ENCODE data around the gene PNPLA3.

Gene PNPLA3

DNA sequence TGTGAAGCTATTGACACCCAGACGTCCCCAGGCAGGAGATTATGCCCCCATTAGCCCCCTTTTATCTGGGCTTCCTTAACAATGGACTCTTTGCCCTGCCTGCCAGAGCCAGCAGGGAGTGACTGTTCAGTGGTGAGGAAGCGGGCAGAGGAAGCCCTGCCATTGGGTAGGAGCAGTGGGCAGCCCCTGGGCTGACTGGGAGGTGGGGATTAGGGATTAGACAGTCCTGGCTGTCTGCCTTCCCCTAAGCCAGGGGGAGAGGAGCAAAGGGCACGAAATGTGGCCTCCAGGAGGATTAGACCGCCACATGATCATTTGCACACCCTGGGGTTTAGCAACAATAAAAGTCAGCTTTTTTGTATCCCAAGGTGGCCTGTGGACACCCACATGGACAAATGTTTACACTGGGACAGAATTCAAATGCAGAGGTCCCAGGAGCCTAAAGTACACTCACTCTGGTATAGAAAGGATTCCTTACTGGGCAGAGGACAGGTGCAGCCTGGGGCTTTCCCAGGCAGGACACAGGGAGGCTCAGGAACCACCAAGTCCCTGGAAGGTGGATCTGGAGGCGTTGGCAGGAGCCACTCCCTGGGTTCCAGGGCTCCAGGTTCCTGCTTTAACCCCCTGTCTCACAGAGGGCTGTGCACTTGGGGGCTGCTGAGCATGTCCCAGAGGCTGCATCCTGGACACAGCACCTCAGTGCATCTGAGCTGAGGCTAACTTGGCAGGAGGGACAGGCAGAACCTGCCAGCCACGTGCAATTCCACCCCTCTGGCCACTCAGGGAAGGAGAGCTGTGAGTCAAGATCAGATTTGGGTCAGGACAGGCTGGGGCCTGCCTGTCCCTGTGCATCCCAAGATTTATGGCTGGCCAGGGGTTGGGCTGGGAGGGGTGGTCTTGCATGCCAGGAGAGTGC is 2.1 kb downstream of the PNPLA3 start:
- no peak for DNase-seq

DNA sequence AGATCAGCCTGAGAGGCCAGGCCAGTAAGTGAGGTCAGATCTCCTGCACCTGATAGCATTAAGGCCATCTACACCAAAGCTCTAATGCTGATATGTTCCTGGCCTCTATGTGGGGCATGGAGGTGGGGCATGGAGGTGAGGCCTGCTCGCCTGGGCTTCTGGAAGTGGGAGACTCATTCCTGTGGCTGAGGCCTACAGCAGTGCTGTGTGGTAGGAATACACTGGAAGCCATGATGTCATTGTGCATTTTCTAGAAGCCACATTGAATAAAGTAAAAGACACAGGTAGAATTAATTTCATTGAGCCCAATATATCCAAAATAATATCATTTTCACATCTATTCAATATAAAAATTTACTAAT is 2.7 kb downstream of the PNPLA3 start:
- no peak for DNase-seq

DNA sequence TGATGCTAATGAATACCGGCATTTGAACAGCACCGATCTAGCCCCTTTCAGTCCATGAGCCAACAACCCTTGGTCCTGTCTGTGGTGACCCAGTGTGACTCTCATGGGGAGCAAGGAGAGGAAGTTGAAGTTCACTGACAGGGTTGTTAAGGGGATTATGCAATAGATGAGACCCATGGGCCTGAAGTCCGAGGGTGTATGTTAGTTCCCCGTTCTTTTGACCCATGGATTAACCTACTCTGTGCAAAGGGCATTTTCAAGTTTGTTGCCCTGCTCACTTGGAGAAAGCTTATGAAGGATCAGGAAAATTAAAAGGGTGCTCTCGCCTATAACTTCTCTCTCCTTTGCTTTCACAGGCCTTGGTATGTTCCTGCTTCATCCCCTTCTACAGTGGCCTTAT is 4.9 kb downstream of the PNPLA3 start:
- DNase-seq = no peak

DNA sequence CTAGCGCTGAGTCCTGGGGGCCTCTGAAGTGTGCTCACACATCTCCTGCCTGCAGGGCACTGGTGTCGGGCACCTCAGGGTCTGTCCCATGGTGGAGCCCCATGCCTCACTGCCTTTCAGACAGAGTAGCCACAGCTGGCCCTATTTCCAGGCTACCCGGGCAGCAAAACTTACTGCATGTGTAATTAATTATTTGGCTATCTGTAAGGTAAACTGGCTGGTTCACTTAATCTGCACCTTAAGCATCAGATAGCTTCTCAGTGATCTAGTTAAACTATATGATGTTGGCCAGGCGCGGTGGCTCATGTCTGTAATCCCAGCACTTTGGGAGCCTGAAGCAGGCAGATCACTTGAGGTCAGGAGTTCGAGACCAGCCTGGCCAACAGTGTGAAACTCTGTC is 5.3 kb downstream of the PNPLA3 start:
- no peak for DNase-seq

DNA sequence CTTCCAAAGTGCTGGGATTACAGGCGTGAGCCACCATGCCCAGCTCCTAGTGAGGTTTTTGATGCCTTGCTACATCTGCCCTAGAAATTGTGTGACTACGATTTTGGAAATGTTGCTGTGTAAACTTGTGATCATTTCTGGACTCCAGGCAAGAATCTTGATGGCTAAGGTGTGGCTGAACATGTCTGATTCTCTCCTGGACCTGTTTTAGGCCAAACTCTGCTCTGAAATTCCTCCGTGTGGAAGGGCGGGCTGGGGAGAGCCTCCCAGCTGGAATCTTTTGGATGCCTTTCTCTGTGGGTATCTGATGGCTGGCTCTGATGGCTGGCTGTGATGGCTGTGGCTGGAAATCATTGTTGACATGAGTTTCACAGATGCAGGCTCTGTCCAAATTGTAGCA is 8.2 kb downstream of the PNPLA3 start:
- DNase-seq = no peak

DNA sequence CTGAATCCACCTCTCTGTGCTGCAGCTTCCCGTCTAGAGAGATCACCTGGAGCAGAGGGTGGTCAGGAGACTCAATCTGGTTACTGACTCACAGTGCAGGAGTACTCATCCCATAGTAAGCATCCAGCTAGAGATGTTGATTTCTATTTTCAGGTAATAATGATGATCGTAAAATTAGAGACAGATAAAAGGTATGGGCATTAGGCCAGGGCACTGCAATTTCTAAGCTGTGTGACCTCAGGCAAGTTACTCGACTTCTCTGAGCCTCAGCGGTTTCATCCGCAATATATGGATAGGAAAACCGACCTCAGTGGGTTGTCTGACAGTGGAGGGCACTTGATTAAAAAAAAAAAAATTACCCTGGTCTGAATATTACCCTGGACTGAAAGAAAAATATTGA is 17.8 kb downstream of the PNPLA3 start:
- DNase-seq = no peak

DNA sequence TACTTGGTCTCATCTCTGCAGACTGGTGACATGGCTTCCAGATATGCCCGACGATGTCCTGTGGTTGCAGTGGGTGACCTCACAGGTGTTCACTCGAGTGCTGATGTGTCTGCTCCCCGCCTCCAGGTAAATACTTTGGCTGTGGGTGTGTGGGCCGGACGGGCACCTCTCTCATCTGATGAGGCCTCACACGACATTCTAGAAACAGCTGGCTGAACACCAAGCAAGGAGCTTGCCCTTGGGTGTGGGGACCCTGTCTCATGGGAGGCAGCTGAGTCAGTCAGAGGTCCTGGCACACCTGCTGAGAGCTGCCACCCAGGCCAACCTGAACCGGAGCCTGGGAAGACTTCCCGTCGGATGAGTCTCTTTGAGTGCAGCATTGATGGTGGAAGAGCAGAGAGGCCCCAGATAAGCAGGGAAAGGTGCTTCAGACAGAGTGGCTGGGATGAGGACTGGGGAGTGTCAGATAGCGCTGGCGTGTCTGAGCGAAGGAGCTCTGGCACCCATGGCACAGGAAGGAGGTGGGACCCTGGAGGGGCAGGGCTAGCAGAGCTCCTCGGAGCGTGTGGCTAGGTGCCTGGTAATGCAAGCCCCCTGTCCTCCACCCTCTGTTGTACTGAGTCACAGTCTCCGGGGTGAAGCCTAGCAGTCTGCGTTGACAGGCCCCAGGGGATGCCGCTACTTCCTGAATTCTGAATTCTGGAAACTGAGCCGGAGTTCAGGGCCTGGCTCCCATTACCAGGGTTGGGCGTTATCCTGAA is 21.2 kb downstream of the PNPLA3 start:
- no peak for DNase-seq

DNA sequence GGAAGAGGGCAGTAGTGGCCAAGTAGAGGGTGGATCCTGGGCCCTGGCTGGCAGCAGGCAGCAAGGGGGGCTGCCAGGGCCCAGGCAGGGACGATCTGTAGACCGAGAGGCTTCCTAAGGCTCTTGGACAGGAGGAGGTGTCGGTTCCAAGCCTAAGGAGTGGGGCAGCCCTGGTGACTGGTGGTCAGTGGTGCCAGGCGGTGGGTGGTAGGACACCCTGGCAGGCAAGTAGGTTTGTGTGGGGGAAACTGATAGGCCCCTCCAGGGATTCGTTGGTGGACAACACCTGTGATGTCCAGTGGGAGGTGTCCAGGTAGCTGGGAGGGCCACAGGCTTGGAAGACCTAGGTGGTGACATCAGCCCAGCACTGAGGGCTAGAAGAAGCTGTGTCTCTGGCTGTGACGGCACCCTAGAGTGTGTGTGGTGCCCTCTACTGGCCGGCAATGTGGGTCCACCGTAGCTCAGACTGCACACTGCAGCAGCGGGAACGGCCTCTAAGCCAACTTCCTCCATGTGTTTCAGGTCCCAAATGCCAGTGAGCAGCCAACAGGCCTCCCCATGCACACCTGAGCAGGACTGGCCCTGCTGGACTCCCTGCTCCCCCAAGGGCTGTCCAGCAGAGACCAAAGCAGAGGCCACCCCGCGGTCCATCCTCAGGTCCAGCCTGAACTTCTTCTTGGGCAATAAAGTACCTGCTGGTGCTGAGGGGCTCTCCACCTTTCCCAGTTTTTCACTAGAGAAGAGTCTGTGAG is 22.2 kb downstream of the PNPLA3 start:
- DNase-seq = peak; percentile 56

DNA sequence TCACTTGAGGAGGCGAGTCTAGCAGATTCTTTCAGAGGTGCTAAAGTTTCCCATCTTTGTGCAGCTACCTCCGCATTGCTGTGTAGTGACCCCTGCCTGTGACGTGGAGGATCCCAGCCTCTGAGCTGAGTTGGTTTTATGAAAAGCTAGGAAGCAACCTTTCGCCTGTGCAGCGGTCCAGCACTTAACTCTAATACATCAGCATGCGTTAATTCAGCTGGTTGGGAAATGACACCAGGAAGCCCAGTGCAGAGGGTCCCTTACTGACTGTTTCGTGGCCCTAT is 22.7 kb downstream of the PNPLA3 start:
- no peak for DNase-seq

DNA sequence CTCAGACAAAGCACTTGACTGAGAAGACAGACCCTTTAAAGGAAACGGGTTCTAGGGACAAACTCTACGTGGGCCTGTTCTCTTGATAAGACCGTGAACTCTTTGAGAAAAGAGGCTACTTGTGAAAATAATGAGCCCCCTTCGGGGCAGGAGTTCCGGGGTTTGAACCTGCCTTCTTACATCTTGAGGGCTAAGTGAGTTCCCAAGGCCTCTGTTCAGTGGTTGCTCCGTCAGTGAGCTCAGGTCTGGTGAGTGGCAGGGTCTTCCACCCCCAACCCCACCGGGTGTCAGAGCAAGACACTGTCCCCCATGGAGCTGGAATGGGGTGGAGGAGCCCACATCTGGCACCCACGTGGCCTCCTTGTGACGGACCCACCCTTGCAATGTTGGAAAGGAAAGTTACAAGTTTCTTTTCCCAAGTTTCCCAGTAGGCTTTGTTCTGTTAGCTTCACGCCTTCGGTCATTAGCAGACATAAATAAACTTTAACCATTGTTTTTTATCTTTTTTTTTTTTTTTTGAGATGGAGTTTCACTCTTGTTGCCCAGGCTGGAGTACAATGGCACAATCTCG is 25.3 kb downstream of the PNPLA3 start:
- DNase-seq = no peak

DNA sequence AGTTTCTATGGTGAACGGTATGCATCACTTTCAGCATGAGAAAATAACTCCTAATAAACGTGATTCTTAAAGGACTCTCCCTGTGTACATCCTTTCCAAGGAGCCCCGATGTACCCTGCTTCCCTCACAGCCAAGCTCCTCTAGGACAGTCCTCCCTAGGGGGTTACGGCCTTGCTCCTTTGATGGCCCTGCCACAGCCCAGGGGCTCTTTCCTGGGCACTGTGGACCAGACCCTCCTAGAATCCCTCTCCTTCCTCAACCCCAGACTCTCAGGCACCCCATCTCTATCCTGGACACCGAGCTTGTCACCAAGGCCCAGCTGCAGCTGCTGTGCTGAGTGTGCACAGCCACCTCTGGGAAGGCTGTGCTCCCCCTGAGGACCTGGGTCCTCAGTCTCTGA is 27.8 kb downstream of the PNPLA3 start:
- DNase-seq = no peak

DNA sequence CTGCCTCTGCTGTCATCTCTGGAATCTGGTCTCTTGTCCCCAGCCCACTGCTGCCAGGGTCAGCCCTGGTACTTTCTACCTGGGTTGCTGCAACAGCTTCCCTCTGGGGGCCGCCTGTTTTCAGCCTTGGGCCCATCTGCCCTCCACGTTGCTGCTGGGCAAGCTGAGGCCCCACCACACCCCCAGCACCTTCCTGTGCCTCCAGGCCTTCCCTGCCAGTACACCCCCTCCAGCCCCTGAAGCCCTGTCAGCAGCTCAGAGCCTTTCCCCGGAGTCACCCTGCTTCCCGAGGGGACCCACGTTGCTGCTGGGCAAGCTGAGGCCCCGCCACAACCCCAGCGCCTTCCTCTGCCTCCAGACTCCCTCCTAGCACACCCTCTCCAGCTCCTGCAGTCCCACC is 28.4 kb downstream of the PNPLA3 start:
- DNase-seq = no peak

DNA sequence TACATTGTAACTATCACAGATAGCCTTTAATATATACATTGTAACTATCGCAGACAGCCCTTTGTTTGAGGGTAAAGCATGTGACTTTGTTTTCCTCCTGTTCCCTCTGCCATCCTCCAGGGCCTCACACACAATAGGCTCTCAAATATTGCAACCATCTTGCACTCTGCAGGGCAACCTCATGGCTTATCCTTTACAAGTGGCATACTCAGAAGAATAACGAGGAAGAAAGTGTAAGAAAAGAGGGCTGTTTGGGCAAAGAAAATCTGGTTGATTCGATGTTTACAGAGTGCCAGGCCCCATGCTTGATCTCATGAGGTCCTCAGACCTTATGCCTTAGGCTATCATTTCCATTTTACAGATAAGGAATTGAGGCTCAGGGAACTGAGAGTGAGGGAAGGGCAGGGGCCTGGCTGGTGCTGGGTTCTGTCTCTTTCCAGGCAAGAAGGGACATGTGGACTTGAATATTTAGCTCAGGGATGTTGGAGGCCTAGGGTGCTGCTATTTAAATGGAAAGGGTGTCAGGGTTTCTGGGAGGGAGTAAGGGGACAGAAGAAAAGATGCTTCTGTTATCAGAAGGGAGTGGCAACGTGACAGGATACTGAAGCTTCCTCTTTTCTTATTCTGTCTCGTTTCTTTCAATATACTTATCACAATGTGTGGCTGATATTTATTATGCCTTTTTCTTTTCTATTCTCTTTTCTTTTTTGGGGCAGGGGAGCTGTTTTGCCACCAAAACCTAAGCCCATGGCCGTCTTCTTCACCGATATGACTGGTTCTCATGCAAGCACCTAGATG is 30.6 kb downstream of the PNPLA3 start:
- peak; percentile 7 for DNase-seq

DNA sequence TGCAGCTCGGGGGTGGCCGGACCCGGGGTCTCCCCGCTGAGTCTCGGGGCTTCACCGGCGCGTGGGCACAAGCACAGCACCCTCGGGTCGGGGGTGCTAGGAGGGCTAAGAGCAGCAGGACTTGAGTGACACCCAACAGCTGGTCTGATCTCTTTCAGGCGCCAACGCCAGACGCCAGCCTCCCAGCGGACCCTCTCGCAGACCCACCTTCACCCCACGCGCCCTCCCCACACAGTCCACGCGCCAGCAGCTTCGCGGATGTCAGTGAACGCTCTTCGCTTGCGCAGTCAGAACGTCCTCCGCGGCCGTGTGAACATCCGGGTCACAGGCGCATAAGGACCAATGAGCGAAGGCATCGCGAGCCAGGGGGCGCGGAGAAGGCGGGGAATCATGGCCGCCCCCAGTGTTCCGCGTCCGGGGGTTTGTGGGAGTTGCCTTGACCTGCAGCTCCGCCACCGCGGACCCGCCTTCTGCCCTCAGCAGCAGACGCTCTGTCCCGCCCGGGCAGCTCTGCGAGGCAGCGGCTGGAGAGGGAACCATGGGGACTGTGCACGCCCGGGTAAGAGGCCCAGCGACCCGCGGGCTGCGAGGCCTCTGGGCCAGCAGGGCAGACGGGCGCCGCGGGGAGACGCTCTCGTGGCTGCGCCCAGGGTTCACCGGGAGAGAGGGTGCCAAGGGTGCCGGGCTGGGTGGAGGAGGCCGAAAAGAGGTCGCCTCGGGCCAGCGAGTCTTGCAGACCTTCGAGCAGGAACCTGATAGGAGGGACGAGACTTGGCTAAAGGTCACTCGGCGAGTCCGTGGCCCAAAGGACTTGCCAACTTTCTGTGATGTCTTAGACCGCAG is 31.7 kb downstream of the PNPLA3 start, which contains the start of gene SAMM50:
SAMM50 (plus strand) TSS at position 403 of the 843 bp plus-strand sequence; CDS start at position 539, 136 bp downstream.
- peak; percentile 89 for DNase-seq

DNA sequence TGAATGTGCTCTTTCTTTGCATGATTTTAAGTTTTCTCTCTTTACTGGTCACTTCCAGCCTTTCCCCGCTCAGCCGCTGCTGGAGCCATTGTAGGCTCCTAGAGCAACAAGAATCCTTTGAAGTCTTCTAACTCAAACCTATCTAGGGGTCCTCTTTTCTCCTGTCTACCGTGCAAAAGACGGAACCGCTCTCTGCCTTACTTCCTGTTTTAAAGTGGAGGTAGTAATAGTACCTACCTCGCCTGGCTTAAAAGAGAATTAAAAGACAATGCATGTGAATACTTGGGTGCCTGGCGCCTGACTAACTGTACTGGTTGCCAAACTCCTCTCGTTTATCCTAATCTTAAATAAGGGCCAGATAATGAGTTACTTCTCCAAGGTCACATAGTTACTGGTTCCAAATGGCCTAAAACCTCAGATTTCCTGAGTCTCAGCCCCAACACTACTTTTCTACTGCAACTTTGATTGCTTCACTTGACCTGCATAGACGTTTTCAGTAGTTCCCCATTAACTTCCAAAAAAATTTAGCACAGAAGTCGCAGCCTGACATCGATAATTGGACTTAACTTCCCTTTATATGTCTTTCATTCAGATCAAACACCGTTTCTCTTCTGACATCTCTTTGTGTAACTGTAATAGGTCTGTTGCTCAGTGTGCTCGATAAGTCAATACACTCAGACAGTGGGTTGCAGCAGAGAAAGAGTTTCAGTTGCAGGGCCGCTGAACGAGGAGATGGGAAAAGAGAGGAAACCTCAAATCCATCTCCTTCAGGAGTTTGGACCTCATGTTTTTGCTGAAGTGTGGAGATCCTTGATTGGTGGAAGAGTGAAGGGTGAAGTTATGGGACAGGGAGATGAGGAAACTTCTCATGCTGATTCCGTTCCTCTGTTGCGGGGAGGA is 32.5 kb downstream of the PNPLA3 start:
- DNase-seq = peak; percentile 36

DNA sequence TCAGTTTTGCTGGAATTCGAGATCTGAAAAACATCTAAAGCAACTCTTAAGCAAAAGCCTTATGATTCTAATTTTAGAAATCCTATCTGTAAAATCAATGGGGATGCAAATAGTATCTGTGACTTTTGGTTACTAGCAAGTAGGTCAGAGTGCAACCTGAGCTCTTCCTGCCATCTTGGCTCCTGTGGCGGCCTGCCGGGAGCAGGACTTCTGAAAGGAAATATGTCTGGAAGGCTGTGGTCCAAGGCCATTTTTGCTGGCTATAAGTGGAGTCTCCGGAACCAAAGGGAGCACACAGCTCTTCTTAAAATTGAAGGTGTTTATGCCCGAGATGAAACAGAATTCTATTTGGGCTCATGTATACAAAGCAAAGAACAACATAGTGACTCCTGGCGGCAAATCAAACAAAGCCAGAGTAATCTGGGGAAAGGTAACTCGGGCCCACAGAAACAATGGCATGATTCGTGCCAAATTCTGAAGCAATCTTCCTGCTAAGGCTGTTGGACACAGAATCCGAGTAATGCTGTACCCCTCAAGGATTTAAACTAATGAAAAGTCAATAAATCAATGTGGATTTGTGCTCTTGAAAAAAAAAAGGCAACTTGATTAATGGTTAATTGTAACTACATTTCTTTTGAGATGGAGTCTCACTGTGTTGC is 33.3 kb downstream of the PNPLA3 start:
- DNase-seq = no peak

DNA sequence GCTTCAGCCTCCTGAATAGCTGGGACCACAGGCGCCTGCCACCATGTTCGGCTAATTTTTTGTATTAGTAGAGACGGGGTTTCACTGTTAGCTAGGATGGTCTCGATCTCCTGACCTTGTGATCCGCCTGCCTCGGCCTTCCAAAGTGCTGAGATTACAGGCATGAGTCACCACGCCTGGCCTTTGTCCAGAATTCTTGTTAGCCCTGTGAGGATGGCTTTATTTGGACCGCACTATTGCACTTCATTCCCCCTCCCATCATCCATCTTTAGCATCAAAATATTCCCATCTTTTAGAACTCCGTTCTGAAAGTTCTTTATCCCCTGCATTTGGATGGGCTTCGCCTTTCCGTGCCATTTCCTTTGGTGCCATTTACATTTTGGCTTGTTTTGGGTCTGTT is 34.3 kb downstream of the PNPLA3 start:
- DNase-seq = no peak

DNA sequence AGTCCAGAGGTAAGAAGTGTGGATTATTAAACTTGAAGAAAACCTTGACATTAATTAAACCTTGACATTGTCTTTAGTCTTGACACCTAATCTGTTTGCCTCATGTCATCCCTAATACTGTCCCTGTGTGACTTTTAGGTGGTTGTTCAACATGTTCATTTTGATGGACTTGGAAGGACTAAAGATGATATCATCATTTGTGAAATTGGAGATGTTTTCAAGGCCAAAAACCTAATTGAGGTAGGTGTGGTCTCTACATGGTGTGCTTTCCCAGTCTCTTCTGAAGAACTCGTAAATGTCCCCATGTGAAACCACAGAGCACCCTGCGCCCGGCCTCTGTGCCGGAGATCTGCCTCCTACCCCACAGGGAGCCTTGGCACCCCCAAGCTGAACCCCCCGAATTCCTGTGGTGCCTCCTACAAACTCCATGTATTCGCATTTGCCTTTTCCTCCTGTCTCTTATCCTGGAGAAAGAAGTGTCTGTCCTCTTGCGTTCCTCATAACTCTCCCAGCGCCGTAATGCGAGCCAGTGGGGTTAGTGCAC is 40.8 kb downstream of the PNPLA3 start:
- DNase-seq = no peak

DNA sequence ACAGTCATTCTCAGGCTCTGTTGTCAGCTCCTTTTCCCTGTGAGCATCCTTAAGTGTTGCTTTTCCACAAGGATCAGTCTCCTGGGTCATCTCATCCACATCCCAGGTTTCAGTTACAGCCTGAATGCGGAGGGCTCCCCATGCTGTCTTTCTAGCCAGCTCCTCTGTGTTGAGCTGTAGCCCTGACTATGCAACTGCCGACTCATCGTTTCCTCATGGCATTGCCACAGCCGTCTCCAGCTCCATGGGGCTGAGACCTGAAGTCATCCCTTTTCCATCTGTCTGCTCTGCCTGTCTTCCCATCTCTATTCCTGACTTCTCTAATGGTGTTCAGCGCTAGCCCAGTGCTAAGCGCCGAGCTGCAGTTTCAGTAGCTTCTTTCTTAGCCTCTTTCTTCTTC is 43.5 kb downstream of the PNPLA3 start:
- DNase-seq = no peak

DNA sequence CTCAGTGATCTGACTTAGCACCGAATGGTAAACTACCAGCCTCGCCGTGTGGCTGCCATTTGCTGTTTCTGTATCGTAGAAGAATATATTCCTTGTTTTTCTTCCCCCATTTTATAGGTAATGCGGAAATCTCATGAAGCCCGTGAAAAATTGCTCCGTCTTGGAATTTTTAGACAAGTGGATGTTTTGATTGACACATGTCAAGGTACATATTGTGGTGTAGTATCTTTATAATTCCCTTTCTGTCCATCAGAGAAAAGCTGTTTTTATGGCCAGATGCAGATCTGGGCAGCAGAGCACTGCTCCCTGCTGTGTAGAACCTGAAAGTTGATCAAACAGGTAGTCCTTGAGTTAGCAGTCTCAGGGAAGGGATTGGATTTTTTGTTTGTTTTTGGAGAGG is 45.0 kb downstream of the PNPLA3 start:
- no peak for DNase-seq

Data from KG1 (cell line).